HL-60 (cell line): Measurements from ENCODE around the gene SMYD5.

Source experiments
- DNase-seq, 2 experiments: peaks; one replicate each; pipeline ENCODE4 v3.0.0-alpha.2; 2010 to 2020; ENCODE audit warnings: low read depth in 1 of 2, low spot score in 1 of 2
- H3K27ac ChIP-seq: fragments of 250-450 bp; sonication (Bioruptor Pico); replicated peaks from 2 replicates; pipeline ENCODE4 v1.5.1; 2020; ENCODE audit warnings: mild to moderate bottlenecking, moderate library complexity
- H3K27me3 ChIP-seq: fragments of 250-450 bp; sonication (Bioruptor Pico); 2 replicates; pipeline ENCODE4 v1.5.1; 2021; ENCODE audit warnings: mild to moderate bottlenecking, moderate library complexity; ENCODE audit not compliant: insufficient read depth, poor library complexity, severe bottlenecking
- H3K4me3 ChIP-seq: replicated peaks from 2 replicates; pipeline ENCODE4 v1.5.1; 2011; ENCODE audit warnings: mild to moderate bottlenecking, control low read depth, low read length; ENCODE audit not compliant: insufficient read depth
- CTCF ChIP-seq: IDR thresholded peaks from one replicate; pipeline ENCODE4 v1.5.1; 2011; ENCODE audit warnings: low read length, control low read depth, inconsistent platforms; ENCODE audit not compliant: insufficient read depth
- GABPA ChIP-seq: IDR thresholded peaks from 2 replicates; pipeline ENCODE4 v1.6.1; 2012; ENCODE audit warnings: low read depth
- POLR2AphosphoS5 ChIP-seq: IDR thresholded peaks from 2 replicates; pipeline ENCODE4 v1.6.1; 2012; ENCODE audit warnings: low read depth
- SPI1 ChIP-seq: IDR thresholded peaks from 2 replicates; pipeline ENCODE4 v1.6.1; 2012; ENCODE audit warnings: low read depth, mild to moderate bottlenecking, borderline replicate concordance
- TF ChIP-seq, protein P1 (sequence below): IDR thresholded peaks from 2 replicates; pipeline ENCODE4 v1.6.1; 2012; ENCODE audit warnings: low read depth; ENCODE audit not compliant: insufficient replicate concordance

SMYD5 gene

DNA sequence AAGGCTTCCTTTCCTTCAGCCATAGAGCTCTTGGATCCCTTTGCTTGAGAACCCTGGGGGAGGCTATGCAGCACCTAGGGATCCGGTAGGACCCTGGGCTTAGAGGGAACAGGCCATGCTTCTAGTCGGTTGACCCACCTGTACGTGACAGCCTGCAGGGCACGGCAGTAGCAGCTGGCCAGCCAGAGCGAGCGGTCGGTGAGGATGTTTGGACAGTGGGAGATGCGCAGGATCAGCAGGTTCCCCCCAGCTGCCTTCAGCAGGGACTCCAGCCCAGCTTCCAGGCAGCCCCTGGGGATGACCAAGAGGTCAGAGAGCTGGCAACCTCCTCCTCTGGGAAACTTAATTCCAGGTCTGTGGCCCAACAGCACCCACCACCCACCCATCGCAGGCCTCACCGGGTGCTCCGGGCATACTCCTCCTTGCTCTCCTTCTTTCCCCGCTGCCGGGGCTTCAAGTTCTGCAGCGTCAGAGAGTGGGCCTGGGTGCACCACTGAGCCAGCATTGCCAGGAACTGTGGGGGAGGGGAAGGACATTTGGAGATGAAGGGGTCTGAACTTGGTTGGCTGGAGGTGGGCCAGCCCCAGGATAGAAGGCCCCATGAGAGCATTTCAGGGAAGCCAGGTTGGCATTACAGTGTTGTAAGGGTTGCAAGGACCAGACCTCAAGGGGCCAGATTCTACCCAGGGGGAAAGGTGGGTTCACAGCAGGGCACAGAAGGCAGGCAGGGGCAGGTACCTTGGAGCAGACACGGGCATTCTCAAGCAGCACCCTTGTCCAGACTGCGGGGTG lies 49.7 kb downstream of the SMYD5 start:
- no peak overlapping the region for H3K27ac ChIP-seq
- no peaks in the 10 kb centered on the region for H3K27me3 ChIP-seq
- no peak for DNase-seq
- H3K4me3 ChIP-seq: no peak overlapping the region
- TF ChIP-seq CTCF: no peak
- TF ChIP-seq SPI1: no peak
- no peak for TF ChIP-seq POLR2AphosphoS5
- no peak for TF ChIP-seq GABPA
- TF ChIP-seq, protein P1, sequence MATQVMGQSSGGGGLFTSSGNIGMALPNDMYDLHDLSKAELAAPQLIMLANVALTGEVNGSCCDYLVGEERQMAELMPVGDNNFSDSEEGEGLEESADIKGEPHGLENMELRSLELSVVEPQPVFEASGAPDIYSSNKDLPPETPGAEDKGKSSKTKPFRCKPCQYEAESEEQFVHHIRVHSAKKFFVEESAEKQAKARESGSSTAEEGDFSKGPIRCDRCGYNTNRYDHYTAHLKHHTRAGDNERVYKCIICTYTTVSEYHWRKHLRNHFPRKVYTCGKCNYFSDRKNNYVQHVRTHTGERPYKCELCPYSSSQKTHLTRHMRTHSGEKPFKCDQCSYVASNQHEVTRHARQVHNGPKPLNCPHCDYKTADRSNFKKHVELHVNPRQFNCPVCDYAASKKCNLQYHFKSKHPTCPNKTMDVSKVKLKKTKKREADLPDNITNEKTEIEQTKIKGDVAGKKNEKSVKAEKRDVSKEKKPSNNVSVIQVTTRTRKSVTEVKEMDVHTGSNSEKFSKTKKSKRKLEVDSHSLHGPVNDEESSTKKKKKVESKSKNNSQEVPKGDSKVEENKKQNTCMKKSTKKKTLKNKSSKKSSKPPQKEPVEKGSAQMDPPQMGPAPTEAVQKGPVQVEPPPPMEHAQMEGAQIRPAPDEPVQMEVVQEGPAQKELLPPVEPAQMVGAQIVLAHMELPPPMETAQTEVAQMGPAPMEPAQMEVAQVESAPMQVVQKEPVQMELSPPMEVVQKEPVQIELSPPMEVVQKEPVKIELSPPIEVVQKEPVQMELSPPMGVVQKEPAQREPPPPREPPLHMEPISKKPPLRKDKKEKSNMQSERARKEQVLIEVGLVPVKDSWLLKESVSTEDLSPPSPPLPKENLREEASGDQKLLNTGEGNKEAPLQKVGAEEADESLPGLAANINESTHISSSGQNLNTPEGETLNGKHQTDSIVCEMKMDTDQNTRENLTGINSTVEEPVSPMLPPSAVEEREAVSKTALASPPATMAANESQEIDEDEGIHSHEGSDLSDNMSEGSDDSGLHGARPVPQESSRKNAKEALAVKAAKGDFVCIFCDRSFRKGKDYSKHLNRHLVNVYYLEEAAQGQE: no peak

- H3K4me3 ChIP-seq: no peak overlapping the region
- TF ChIP-seq GABPA (no peak), SPI1 (no peak), POLR2AphosphoS5 (no peak), CTCF (no peak)
- TF ChIP-seq, protein P1: no peak
- DNase-seq: no peak
- no peak overlapping the region for H3K27ac ChIP-seq
- H3K27me3 ChIP-seq: no peaks in the 10 kb centered on the region
Observed at GRCh38 chr2:73264332-73264606, 50.2 kb downstream of the SMYD5 start.

DNA sequence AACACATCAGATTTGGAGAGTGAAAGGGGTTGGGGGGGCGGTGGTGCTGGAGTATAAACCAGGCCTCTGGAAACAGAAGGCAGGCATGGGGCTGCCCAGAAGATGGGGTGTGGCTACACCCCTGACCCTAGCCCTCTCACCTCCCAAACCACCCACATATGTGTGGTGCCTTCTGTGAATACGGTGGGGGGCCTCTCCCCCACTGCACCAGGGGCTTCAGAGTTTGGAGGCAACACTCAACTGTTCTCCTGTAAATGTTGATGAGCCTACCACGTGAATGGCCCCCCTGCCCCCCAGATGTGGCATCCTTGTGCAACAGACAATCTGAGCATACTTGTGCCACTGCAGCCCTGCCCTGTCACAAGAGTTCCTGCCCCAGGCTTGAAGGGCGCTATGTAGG lies 50.7 kb downstream of the SMYD5 start:
- no peak for DNase-seq

More for the DNA sequence above, 50.7 kb downstream of the SMYD5 start:
- H3K27ac ChIP-seq: no peak overlapping the region
- TF ChIP-seq POLR2AphosphoS5 (no peak), SPI1 (no peak), CTCF (no peak), GABPA (no peak)
- TF ChIP-seq, protein P1: no peak
- H3K4me3 ChIP-seq: no peak overlapping the region
- no peaks in the 10 kb centered on the region for H3K27me3 ChIP-seq
